ENCODE measurements around the gene ATP9A.

ATP9A gene

DNA sequence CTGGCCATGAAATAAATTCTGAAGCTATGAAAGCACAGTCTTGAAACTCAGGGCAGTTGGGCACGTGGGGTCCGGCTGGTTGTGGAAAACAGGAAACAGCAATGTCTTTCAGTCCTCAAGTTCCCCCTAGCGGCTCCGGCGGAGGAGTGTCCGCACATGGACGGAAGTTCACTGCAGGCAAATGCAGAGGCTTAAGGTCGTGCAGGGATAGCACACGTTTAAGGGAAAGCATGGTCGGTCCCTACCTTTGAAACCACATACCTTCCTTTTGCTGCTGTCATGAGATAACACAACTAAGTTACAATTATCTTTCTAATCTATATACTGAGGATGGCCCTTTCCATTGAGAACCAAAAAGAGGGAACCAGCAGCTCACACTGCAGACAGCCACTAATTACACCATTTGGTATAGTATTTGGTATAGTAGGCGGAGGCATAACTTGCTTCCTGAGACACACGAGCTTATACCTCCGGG, 173.1 kb downstream of the ATP9A start:
- DNase-seq: peak; percentile 84

DNA sequence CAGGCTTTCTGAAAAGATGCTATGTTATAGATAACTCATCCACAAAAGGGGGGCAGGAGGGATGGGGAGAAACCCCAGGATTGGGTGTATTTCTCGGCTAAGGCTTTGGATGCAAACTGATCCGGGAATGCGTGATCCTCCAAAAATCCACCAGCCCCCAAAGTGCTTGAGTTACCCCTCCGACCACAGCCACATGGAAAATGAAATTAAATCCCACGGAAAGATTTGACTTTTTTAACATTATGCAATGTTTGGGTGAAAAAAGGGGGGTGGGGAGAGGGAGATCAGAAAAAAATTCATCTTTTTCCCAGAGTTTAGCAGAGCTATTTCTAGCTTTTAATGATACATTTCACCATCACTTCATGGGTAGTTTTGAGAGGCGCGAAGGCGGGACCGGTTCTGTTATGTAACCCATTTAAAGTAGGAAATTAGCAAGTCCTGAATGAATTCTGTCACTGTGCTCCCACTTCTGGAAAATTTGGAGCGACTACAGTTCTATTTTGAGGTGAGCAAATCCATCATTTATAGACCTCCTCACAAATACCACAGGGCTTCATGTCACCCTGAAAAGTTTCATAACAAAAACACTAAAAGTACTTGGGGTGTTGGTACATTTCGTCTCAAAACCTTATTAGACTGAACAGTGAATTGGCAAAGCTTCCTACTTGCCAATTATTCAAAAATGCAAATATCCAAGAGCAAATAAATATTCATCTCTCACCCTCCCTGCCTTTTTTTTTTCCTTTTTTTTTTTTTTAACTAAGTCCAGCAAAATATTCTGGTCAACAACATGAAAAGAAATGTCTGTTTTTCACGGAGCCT, 173.7 kb downstream of the ATP9A start:
- no peak for DNase-seq

DNA sequence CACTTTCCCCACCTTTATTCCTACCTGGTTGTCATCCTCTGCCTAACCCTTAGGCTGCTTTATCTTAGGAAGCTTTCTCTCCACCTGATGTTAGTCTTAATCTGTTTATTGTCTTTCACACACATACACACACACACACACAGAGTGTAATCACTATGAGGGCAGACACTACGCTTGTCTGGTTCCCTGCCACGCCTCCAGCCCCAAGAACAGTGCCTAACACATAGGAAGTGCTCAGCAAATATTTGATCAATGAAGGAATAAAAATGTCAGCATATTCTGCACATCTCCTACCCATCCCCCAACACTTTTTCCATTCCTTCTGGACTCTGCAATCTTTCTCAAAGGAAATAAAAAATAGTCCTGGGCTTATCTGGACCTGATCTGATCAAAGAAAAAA, 174.6 kb downstream of the ATP9A start:
- no peak for DNase-seq

DNA sequence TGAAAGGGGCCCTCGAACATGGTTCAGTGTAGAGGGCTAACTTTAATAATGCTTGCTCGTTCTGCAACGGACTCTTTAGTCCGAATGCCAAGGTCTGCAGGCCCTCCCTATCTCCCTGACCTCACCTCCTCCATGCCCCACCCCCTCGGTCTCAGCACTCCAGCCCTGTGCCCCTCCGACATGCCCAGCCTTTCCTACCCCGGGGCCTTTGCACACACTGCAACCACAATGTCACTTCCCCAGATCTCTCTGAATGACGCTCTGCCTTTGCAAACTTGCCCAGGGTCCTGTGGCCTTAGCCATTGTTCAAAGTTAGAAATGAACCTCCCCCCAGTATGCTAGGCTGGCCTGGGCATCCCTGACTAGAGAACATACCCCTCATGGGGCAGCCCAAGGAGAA, 175.6 kb downstream of the ATP9A start:
- DNase-seq: no peak

DNA sequence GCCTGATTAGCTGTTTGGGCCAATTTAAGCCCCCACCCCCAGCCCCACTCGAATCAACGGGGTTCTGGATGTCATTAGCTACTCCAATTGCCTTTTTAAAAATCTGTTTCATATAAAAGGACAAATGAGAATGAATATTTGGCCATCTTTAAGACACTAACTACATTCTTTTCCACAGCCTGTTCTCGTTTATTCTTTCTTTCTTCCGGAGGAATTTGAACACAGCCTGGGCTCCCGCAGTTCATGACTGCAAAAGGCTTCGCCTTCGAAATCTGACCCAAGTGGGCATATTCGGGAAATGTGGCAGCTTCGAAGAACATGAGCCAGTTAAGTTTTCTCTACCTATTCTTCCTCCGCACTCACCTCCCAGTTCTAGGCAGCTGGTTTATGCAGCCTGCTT, 176.3 kb downstream of the ATP9A start:
- no peak for DNase-seq

DNA sequence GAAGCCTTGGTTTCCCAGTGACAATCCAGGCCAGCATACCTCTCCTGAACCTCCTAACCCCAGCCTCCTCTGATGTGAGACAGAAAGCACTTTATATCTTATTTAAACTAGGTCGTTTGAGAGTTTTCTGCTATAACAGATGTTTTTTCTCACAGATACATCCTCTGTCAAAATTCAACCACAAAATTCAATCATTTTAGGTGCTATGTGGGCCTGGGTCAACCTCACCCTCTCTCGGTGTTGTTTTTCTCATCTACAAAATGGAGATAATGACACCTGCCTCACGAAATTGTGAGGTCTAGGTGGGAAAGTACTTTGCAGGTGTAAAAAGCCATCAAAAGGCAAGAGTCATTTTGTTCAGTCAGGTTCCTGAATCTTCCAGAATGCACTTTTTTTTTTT, 179.4 kb downstream of the ATP9A start:
- DNase-seq: no peak

DNA sequence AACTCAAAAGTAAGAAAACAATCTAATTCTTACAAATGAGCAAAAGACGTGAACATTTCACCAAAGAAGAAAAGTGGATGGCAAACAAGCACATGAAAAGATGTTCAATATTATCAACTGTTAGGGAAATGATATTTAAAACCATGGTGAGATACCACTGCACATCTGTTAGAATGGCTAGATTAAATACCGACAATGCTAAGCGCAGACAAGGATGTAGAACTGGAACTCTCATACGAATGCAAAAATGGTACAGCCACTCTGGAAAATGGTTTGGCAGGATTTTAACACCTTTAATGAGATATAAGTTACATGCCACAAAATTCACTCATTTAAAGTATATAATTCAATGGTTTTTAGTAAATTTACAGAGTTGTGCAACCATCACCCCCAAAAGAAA, 181.0 kb downstream of the ATP9A start:
- no peak for DNase-seq

DNA sequence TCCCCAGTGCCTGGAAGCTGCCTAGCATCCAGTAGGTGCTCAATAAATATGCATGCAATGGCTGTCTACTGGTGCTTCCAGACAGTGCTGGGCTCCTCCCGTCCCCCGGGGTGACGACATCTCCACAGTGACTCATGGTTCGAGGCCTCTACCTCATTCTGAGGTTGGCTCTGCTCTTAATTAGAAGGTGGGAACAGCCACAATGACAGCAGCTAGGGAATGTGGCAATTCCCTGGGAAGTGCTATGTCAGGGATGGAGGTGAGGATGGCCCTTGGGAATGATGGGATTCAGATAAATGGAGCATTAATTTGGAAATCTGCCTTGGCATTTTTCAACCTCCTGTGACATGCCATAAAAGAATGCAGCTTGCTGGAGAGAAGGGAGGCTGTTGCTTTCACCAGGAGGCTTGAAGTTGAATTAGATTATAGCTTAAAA, 182.2 kb downstream of the ATP9A start:
- DNase-seq: no peak

DNA sequence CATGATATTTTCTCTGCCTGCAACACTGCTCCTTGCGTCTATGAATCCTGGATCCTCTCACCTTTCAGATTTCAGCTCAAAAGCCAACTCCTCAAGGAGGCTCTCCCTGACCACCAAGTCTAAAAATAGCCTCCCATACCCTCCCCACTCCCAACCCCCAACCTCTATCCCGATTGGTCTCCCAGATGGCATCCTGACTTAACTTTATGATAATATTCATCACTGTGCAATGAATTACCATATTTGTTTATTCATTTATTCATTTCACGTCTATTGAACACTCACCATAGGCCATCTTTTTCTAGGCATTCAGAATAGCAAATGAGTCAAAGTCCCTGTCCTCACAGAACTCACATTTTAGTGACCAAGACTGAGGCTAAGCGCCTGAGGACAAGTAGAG, 183.0 kb downstream of the ATP9A start:
- no peak for DNase-seq

DNA sequence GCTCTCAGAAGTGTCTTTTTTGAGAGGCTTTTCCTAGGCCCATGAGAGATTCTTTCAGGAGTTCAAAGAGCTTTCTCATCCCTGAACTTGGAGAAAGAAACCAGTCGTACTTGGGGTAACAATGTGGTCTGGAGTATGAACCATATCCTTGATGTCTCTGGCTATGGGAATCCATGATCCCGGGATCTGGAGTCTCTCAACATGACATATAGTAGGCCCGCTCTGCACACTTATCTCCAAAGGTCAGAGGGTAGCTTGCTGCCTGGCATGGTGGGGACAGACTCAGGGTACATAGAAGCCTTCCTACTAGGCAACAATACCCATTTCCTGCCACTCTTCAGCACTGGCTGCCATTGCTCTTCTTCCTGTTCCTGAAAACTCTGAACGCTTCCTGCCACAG, 183.5 kb downstream of the ATP9A start:
- no peak for DNase-seq

DNA sequence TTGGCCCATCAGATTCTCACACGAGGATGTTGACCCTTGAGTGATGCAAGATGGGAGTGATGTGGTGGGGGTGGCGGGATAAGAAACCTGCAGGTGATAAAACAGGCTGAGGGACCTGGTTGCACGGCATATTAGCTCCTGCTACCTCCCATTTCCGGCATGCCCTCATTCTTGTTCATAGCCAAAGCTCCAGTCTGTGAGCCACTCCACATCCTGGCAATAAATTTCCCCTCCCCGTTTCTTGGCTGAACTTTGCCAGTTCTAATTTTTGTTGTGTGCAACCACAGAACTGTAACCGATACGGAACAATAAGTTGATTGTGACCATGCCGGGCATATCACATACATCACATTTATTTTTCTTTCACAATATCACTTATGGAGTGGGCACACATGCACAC, 184.1 kb downstream of the ATP9A start:
- DNase-seq: no peak

DNA sequence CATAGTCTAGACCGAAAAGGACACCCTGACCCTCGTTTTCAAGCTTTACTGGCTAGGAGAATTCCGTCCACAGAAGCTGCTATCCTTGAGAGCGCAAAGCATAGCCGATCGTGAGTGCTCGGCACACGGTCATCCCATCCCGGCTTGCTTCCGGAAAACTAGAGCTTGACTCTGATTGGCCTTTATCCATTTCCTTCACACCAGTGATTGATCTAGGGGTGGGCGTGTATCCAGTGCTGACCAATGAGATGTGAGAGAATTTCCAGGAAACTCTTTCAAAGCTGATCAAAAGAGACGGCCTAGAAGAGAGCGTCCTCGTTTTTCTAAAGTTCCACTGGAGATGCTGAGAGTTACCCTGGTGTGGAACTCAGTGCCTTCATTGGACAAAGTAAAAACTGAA, 184.7 kb downstream of the ATP9A start:
- DNase-seq: no peak

DNA sequence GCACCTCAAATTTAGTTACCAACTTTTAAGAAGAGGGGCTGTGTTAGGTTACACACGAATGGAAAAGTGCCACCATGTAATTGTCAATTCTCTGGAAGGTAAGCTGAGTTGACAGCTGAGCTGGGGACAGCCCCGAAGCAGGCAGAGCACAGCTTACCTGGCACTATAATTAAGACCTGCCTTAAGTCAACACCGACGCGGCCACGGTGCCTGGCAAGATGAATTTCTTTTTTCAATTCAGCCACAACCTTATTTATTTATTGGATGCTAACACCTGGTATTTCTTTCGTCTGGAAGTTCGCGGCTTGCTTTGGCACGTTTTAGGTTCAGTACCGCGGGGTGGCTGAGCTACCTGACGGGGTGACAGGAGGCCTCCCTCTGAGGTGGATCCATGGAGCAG, 185.1 kb downstream of the ATP9A start:
- no peak for DNase-seq

DNA sequence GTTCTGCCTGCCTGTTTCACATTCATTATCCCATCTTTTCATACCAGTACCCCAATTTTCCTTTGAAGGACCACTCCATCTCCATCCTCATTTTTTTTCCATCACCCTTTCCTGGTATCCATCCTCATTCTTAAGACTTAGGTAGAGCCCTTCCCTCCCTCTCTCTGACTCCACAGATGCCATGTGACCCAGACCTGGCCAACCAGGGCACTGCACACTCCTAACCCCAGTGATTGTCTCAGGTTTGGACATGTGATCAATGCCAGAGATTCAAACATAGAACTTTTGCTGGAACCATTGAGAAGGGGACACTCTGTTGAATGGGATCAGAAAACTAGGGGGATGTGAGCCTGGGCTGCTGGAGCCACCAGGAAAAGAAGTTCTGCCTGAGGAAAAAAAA, 186.6 kb downstream of the ATP9A start:
- DNase-seq: no peak

DNA sequence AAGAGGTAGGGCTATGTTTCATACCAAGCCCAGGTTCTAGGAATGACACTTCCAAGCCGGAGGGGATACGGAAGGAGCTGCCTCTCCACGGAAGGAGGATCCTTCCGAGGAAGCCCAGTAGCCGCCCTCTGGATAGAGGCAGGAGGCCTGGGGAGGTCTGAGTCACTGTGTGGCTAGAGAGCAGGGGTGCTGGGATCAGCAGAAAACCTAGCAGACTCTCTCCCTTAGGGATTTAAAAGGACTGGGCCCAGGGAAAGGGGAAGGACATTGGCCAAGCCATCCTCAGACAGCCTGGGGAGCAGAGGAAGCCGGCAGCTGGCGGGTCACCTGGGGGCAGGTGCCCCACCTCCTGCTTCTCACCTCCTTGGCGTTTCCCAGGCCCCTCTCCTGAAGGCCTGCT, 189.1 kb downstream of the ATP9A start:
- DNase-seq: no peak

DNA sequence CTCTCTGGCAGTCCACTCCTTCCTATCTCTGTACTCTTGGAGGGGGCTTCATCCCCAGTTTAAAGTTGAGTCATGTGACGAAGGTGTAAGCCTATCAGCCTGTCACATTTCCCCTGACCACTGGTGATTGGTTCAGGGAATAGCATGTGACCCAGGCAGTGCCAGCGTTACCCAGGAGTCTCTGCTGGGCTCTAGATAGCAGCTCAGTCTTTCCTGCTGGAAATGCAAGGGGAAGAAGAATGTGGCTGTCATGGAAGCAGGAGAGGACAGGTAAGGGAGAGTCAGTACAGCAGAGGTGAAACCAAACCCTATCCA, 190.1 kb downstream of the ATP9A start:
- DNase-seq: no peak

DNA sequence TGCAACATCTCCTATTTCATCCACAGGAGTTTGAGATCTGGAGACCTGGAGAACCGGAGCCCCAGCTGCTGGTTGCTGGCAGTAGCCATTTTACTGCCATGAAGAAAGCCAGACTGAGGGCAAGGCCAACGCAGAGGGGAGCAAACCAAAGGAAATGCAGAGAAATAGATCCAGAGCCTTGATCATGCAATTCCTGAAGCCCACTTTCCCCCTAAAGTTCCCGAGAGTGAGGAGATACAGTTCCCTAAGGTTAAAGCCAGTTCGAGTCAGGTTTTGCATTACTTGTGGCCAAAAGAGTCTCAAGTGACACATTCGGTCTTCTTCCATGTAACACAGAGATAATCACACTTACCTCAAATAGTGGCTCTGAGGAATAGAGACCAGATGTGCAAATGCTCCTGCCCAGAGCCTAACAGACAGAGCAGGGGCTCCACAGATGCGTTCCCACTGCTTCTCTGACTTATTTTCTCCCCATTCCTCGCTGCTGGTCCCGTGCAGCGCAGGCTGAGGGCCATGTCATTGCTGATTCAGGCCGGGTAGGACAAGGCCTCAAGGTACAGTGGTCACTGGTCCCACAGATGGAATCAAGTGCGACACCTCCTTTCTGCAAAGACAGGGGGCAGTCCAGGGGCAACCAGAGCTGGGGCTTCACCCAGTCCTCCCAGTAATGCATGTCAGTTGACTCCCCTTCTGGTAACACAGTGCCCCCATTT, 190.6 kb downstream of the ATP9A start:
- DNase-seq: no peak

DNA sequence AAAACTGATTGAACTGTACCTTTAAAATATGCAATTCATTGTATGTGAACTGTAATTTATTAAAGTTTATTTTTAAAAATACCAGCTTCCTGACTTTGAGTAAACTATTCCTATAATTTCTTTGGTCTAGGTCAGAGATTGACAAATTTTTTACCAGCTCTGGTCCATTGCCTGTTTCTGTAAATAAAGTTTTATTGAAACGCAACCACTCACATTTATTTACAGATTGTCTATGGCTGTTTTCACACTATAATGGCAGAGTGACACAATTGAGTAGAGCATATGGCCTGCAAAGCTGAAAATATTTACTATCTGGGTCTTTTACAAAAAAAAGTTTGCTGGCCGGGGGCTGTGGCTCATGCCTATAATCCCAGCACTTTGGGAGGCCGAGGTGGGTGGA, 192.7 kb downstream of the ATP9A start:
- DNase-seq: no peak

DNA sequence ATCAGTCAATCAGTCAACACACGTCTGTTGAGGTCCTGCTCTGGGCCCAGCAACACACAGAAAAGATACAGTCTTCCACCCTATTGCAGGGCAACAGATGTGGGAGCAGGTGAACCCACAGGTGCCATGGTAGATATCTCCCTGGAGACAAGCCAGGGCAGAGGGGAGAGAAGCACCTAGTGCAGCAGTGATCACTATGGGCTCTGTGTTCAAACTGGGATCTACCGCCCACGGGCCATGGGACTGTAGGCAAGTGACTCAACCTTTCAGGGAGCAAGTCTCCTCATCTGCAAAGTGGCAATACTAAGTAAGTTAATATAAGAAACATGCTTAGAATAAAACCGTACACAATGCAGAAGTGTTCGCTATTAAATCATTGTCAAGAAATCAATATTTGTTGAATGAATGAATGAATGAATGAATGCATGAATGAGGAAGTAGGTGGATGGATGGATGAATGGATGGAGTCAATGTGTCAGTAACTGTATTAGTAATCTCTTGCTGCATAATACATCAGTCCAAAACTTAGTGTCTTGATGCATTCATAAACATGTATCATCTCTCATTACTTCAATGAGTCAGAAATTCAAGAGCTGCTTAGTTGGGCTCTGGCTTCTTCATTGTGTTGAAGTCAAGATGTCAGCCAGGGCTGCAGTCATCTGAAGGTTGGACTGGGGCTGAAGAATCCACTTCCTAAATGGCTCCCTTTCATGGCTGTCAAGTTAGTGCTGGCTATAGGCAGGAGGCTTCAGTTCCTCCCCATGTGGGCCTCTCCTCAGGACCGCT, 193.7 kb downstream of the ATP9A start:
- DNase-seq: peak; percentile 69

DNA sequence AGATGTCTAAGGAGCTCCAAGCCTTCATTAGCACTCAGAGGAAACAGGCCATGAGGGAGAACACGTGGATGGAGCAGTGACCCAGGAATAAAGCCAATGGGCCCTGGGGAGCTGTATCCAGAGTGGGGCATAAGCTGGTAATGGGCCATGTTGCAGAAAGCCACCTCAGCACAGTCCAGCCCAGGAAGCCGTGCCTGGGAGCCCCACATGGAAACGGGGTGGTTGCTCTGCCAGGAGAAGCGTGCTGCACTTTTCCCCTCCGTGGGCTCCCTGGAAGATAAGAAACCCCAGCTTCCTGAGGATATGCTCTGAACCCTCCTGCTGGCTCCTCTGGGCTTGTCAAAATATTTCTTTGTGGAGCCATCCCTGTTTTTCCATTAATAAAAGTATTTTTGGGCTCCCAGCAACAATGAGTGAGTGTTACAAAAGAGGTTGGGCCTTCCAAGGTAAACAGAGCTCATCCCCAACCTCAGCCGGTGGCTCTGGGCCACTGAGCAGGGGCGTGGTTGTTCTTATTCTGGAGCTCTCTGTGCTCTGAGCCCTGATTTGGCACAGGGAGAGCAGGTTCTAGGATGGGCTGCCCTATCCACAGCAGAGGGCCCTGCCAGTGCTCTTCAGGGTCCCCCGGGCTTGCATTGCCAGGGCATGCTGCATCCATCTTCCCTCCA, 194.5 kb downstream of the ATP9A start:
- no peak for DNase-seq

DNA sequence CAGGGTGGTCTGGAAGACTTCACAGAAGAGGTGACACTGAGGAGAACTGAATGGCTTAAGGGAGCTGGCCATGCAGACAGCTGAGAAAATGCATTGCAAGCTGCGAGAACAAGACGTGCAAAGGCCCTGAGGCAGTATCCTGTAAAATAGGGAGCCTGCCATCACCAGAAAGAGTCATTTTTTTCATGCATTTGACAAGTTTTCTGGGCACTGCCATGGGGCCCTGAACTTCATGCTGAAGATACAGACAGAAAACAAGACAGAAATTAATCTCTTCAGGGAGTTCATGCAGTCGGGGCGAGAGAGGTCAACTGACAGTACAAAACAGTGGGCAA, 196.8 kb downstream of the ATP9A start:
- DNase-seq: no peak

DNA sequence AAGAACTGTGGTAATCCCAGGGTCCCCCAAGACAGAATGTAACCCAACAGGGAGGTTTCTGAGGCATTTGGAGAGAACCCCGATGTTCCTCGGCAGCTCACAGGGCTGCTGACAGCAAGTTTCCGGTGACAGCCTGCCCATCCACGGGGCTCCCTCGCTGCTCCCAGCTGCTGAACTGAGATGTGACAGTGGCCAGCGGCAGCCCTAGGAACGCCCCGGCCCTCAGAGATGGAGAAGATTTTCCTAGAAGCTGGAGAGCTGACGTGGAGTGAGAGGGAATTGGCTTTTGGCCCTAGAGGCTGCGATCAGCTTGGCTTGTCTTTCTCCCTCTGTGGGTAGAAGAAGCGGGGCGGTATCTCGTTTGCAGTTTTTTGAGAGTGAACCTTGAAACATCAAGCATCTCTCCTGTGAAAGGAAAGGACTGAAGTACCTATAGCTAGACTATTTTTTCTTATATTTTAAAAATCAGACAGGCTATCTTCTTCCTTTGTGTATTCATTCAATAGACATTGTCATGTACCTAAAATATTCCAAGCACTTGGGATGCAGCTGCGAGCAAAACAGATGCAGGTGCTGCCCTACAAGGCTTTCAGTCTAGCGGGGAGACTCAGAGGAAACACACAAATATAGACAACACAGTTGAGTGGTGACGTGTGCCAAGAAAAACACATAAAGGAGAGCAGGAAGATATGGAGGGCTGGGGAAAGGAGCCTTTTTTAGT, 197.3 kb downstream of the ATP9A start:
- DNase-seq: no peak

All from activated CD8-positive, alpha-beta memory T cell treated with anti-CD3 and anti-CD28 coated beads, Interleukin-2, amount 50 U/mL, for 48 hours (primary cell).